PC-3 (cell line): ENCODE measurements around the gene C1orf210. TPM values are rescaled to one million over a fixed set of nuclear protein-coding genes. Genes with fewer than 3 reads are reported as not detected.

Experiments
- ATAC-seq: fragments of 200-7000 bp; cut with Tn5 transposase; 2 replicates; pipeline ENCODE4 v1.9.1; 2020; ENCODE audit warnings: mild to moderate bottlenecking, moderate library complexity
- BruUV-seq: library from RNA; stranded (reverse); fragments of 400-500 nt; replicated peaks from 2 replicates; lab custom pipeline; 2021; lab: Mats Ljungman, UMichigan
- CTCF ChIA-PET: fragments of 300-600 bp; sonication (Branson Sonifier 250); formaldehyde crosslinking; loops from one replicate; lab custom pipeline; 2022; ENCODE audit warnings: antibody characterized with exemption; lab: Charles Lee
- POLR2A ChIA-PET: fragments of 300-600 bp; sonication (Branson Sonifier 250); formaldehyde crosslinking; loops from one replicate; lab custom pipeline; 2022; ENCODE audit warnings: antibody characterized with exemption; ENCODE audit not compliant: unreplicated experiment; lab: Charles Lee
- DNase-seq: peaks from one replicate; pipeline ENCODE4 v3.0.0-alpha.2; 2015
- H2AFZ ChIP-seq: fragments of 300-600 bp; sonication (generic); 2 replicates; pipeline ENCODE4 v1.6.0; 2016; ENCODE audit warnings: antibody characterized with exemption, low read length
- H3F3A ChIP-seq: fragments of 300-600 bp; sonication (generic); one replicate; pipeline ENCODE4 v1.6.0; 2017; ENCODE audit warnings: antibody characterized with exemption, low read length, control low read depth, mild to moderate bottlenecking; ENCODE audit not compliant: unreplicated experiment
- H3K27ac ChIP-seq: fragments of 300-600 bp; sonication (generic); 2 replicates; pipeline ENCODE4 v1.5.1; 2016; ENCODE audit warnings: mild to moderate bottlenecking, low read length
- H3K27me3 ChIP-seq: fragments of 300-600 bp; sonication (generic); 2 replicates; pipeline ENCODE4 v1.6.1; 2016; ENCODE audit warnings: low read length, mixed read lengths
- H3K36me3 ChIP-seq: fragments of 300-600 bp; sonication (generic); 2 replicates; pipeline ENCODE4 v1.6.1; 2016; ENCODE audit warnings: low read depth, mixed run types, low read length, mixed read lengths
- H3K4me1 ChIP-seq: fragments of 300-600 bp; sonication (generic); 2 replicates; pipeline ENCODE4 v1.5.1; 2016; ENCODE audit warnings: low read length; ENCODE audit not compliant: insufficient read depth
- H3K4me2 ChIP-seq: fragments of 300-600 bp; sonication (generic); 2 replicates; pipeline ENCODE4 v1.6.0; 2016; ENCODE audit warnings: low read length
- H3K4me3 ChIP-seq: fragments of 300-600 bp; sonication (generic); 2 replicates; pipeline ENCODE4 v1.5.1; 2016; ENCODE audit warnings: mild to moderate bottlenecking, low read length, mixed read lengths
- H3K79me2 ChIP-seq: fragments of 300-600 bp; sonication (generic); 2 replicates; pipeline ENCODE4 v1.6.1; 2017; ENCODE audit warnings: low read length, mixed read lengths
- H3K9ac ChIP-seq: fragments of 300-600 bp; sonication (generic); 2 replicates; pipeline ENCODE4 v1.6.0; 2016; ENCODE audit warnings: mild to moderate bottlenecking, low read length
- H3K9me2 ChIP-seq: fragments of 300-600 bp; sonication (generic); replicated peaks from 2 replicates; pipeline ENCODE4 v1.6.1; 2016; ENCODE audit warnings: mixed run types, low read length, mixed read lengths
- H3K9me3 ChIP-seq: fragments of 300-600 bp; sonication (generic); 2 replicates; pipeline ENCODE4 v1.6.1; 2016; ENCODE audit warnings: low read length, mixed read lengths
- H4K20me1 ChIP-seq: fragments of 300-600 bp; sonication (generic); 2 replicates; pipeline ENCODE4 v1.6.1; 2016; ENCODE audit warnings: low read length, mixed read lengths
- CTCF ChIP-seq: fragments of 300-600 bp; sonication (generic); conservative IDR thresholded peaks from 2 replicates; pipeline ENCODE4 v1.5.1; 2017; ENCODE audit warnings: antibody characterized with exemption, low read depth, mild to moderate bottlenecking, low read length
- EZH2 ChIP-seq: fragments of 300-600 bp; sonication (generic); IDR thresholded peaks from one replicate; pipeline ENCODE4 v1.6.1; 2017; ENCODE audit warnings: antibody characterized with exemption, mild to moderate bottlenecking, low read length; ENCODE audit not compliant: unreplicated experiment
- EZH2phosphoT487 ChIP-seq: fragments of 300-600 bp; sonication (generic); IDR thresholded peaks from 2 replicates; pipeline ENCODE4 v1.6.1; 2018; ENCODE audit warnings: mild to moderate bottlenecking, antibody characterized with exemption, low read length, borderline replicate concordance
- intact Hi-C: fragments of 100-400 bp; cut with micrococcal nuclease; formaldehyde crosslinking; loops from 2 replicates; pipeline ENCODE4 v1.9.0; 2023
- total RNA-seq: library from RNA; depleted of rRNA; stranded (reverse); fragments of >200 nt; gene quantifications from 2 replicates; pipeline ENCODE4 v1.2.3, GENCODE V29; 2014

Gene C1orf210
- total RNA-seq, 1 experiment from 2014 or later = 17.8 TPM

DNA sequence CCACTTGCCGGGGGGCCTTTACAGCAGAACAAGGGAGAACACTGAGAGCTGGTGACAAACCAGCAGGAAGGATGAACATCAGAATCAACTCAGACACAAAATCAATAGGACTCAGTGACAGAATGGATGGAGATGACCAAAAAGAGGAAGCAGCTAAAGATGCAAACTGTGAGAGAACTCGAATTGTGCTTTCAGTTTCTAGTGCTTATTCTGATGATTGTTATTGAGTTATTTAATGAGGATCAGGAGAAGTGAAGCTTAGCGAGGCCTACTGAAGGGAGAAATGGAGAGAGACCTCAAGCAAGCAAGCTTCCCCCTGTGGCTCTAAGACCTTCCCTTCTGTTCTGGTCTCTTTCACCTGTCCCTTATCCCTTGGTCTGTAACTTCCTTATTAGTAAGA lies 45.9 kb downstream of the C1orf210 start:
- H3K4me3 ChIP-seq = no peak overlapping the region
- ChIA-PET POLR2A (no interaction called here), CTCF (interaction anchor here (0.5 kb wide), 1 partner anchor 173 kb away, joined by 3 read pairs; no protein-coding TSS in a partner anchor)
- H3K9me3 ChIP-seq = no peaks in the 10 kb centered on the region
- DNase-seq (no peak), ATAC-seq (no peak)
- no peaks in the 10 kb centered on the region for H3K27me3 ChIP-seq
- no peak overlapping the region for H3K4me2 ChIP-seq
- intact Hi-C loops = no loop called here
- H3K79me2 ChIP-seq = no peaks in the 10 kb centered on the region
- no peak overlapping the region for H3K9ac ChIP-seq
- TF ChIP-seq CTCF (no peak), EZH2phosphoT487 (no peak), EZH2 (no peak)
- H2AFZ ChIP-seq = no peak overlapping the region
- BruUV-seq = no TSS peak
- H3K36me3 ChIP-seq = no peaks in the 10 kb centered on the region
- no peaks in the 10 kb centered on the region for H3K9me2 ChIP-seq
- H4K20me1 ChIP-seq = no peaks in the 10 kb centered on the region
- H3F3A ChIP-seq = no peaks in the 10 kb centered on the region
- no peak overlapping the region for H3K27ac ChIP-seq
- peaks cover 23% of the 10 kb centered on the region for H3K4me1 ChIP-seq

DNA sequence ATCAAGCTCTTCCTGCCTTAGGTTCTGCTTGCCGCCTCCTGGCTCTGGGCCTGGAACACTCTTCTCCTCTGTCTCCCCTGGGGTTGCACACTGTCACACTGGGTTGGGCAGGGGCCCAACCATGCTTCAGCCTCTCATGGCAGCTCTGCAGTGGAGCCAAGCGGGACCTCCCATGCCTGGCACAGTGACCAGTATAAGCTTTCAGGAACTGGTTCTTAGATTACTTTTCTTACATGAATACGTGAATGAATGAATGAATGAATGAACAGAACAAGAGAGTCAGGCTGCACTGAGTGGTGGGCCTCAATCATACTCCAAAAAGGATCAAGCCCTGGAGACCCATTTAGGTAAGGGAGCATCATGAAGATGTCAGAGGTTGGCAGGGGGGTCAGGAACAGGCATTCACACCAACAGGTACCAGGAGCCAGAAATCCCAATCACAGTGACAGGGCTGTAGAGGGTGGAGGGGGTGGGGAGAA lies 46.4 kb downstream of the C1orf210 start:
- no peak overlapping the region for H3K9ac ChIP-seq
- TF ChIP-seq CTCF (no peak), EZH2phosphoT487 (no peak), EZH2 (no peak)

DNA sequence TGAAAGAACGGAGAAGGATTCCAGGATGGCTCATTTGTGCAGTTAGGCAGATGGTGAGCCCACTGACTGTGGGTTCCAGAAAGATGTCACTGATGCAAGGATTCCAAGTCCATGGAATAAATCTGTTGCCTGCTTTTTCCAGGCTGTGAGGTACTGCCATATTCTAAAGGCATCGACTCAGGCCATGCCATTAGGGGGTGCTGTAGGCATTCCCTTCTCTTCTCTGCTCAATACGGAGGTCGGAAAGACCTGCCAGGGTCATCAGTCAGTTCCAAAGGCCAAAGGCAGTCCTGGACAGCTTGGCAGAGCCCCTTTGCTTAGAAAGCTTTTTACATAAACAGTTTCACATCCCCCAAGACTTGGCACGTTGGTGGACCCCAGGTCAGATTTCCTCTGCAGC lies 47.3 kb downstream of the C1orf210 start:
- DNase-seq (peak; percentile 74), ATAC-seq (peak; percentile 53)
- no peak overlapping the region for H3K9ac ChIP-seq
- no peak overlapping the region for H2AFZ ChIP-seq
- no peak overlapping the region for H3K4me3 ChIP-seq
- no peaks in the 10 kb centered on the region for H3K79me2 ChIP-seq
- no peaks in the 10 kb centered on the region for H3K9me2 ChIP-seq
- H4K20me1 ChIP-seq = no peaks in the 10 kb centered on the region
- H3K9me3 ChIP-seq = no peaks in the 10 kb centered on the region
- no peak overlapping the region for H3K4me2 ChIP-seq
- TF ChIP-seq EZH2phosphoT487 (no peak), CTCF (peak; percentile 82)
- intact Hi-C loops = loop anchor here (1.0 kb wide), 1 partner anchor 120 kb away; the partner anchor contains the start of gene CDC20
- ChIA-PET POLR2A (no interaction called here), CTCF (no interaction called here)
- H3K4me1 ChIP-seq = peaks cover 23% of the 10 kb centered on the region
- no peak overlapping the region for H3K27ac ChIP-seq
- H3K36me3 ChIP-seq = no peaks in the 10 kb centered on the region
- no peaks in the 10 kb centered on the region for H3F3A ChIP-seq
- BruUV-seq = no TSS peak
- H3K27me3 ChIP-seq = no peaks in the 10 kb centered on the region

More for the DNA sequence above, 46.4 kb downstream of the C1orf210 start:
- no peak overlapping the region for H3K27ac ChIP-seq
- H3K9me2 ChIP-seq = no peaks in the 10 kb centered on the region
- CTCF ChIA-PET = interaction anchor here (0.5 kb wide), 1 partner anchor 173 kb away, joined by 3 read pairs; no protein-coding TSS in a partner anchor
- intact Hi-C loops = loop anchor here (1.0 kb wide), 1 partner anchor 119 kb away; the partner anchor contains the start of gene CDC20
- POLR2A ChIA-PET = no interaction called here
- H3K79me2 ChIP-seq = no peaks in the 10 kb centered on the region
- H3K4me2 ChIP-seq = no peak overlapping the region
- no peaks in the 10 kb centered on the region for H4K20me1 ChIP-seq
- no peak overlapping the region for H3K4me3 ChIP-seq
- no peak overlapping the region for H2AFZ ChIP-seq
- BruUV-seq = no TSS peak
- H3F3A ChIP-seq = no peaks in the 10 kb centered on the region
- DNase-seq = no peak
- H3K27me3 ChIP-seq = no peaks in the 10 kb centered on the region
- H3K9me3 ChIP-seq = no peaks in the 10 kb centered on the region
- no peak for ATAC-seq
- H3K4me1 ChIP-seq = peaks cover 23% of the 10 kb centered on the region
- no peaks in the 10 kb centered on the region for H3K36me3 ChIP-seq
